OCI-LY7 (cell line): ENCODE results near the gene GOLGA3. TPM values are rescaled to one million over a fixed set of nuclear protein-coding genes. Genes with fewer than 3 reads are reported as not detected.

Experiments used
- BruUV-seq: library from RNA; stranded (reverse); fragments of 400-500 nt; replicated peaks from 2 replicates; lab custom pipeline; 2021; lab: Mats Ljungman, UMichigan
- CTCF ChIA-PET: fragments of 300-600 bp; sonication (Branson Sonifier 250); formaldehyde crosslinking; loops from one replicate; lab custom pipeline; 2022; ENCODE audit warnings: antibody characterized with exemption; ENCODE audit not compliant: unreplicated experiment; lab: Charles Lee
- POLR2A ChIA-PET: fragments of 300-600 bp; sonication (Branson Sonifier 250); formaldehyde crosslinking; loops from one replicate; lab custom pipeline; 2022; ENCODE audit warnings: antibody characterized with exemption; lab: Charles Lee
- DNase-seq: peaks from one replicate; pipeline ENCODE4 v3.0.0-alpha.2; 2015; ENCODE audit warnings: low spot score
- H2AFZ ChIP-seq: fragments of 200-600 bp; sonication (generic), shearing (Covaris generic); 2 replicates; pipeline ENCODE4 v1.6.1; 2014; ENCODE audit warnings: mild to moderate bottlenecking, antibody characterized with exemption, low read length, moderate library complexity
- H3K27ac ChIP-seq: fragments of 200-600 bp; sonication (generic); 2 replicates; pipeline ENCODE4 v1.5.1; 2014; ENCODE audit warnings: mixed run types, low read depth, mild to moderate bottlenecking, moderate library complexity, low read length, inconsistent platforms; ENCODE audit not compliant: poor library complexity, severe bottlenecking
- H3K36me3 ChIP-seq: fragments of 200-600 bp; sonication (generic); 2 replicates; pipeline ENCODE4 v1.6.1; 2014; ENCODE audit warnings: mild to moderate bottlenecking, antibody characterized with exemption, low read length, moderate library complexity, mixed read lengths; ENCODE audit not compliant: insufficient read depth
- H3K4me1 ChIP-seq: fragments of 200-600 bp; sonication (generic); 2 replicates; pipeline ENCODE4 v1.5.1; 2014; ENCODE audit warnings: mild to moderate bottlenecking, low read length; ENCODE audit not compliant: insufficient read depth, poor library complexity, severe bottlenecking
- H3K4me2 ChIP-seq: fragments of 200-600 bp; sonication (generic); 2 replicates; pipeline ENCODE4 v1.6.1; 2014; ENCODE audit warnings: mild to moderate bottlenecking, low read length
- H3K4me3 ChIP-seq: fragments of 200-600 bp; sonication (generic); 2 replicates; pipeline ENCODE4 v1.5.1; 2014; ENCODE audit warnings: mild to moderate bottlenecking, low read depth, low read length; ENCODE audit not compliant: poor library complexity, severe bottlenecking
- H3K79me2 ChIP-seq: fragments of 200-600 bp; sonication (generic); 2 replicates; pipeline ENCODE4 v1.6.1; 2016; ENCODE audit warnings: low read depth, mild to moderate bottlenecking, low read length, moderate library complexity, mixed read lengths; ENCODE audit not compliant: insufficient read depth
- H3K9me2 ChIP-seq: fragments of 200-600 bp; sonication (generic); 2 replicates; pipeline ENCODE4 v1.6.1; 2016; ENCODE audit warnings: mild to moderate bottlenecking, low read length, mixed read lengths; ENCODE audit not compliant: insufficient read depth
- H3K9me3 ChIP-seq: fragments of 200-600 bp; sonication (generic); 2 replicates; pipeline ENCODE4 v1.6.1; 2014; ENCODE audit warnings: mild to moderate bottlenecking, mixed run types, low read length, mixed read lengths
- H4K20me1 ChIP-seq: fragments of 200-600 bp; sonication (generic); 2 replicates; pipeline ENCODE4 v1.6.1; 2014; ENCODE audit warnings: mild to moderate bottlenecking, antibody characterized with exemption, low read length, moderate library complexity, mixed read lengths; ENCODE audit not compliant: insufficient read depth
- CTCF ChIP-seq: fragments of 200-600 bp; sonication (generic); conservative IDR thresholded peaks from 2 replicates; pipeline ENCODE4 v1.5.1; 2014; ENCODE audit warnings: mild to moderate bottlenecking, antibody characterized with exemption, low read length, moderate library complexity, mixed read lengths
- EZH2phosphoT487 ChIP-seq: fragments of 200-600 bp; sonication (generic); IDR thresholded peaks from 2 replicates; pipeline ENCODE4 v1.6.1; 2018; ENCODE audit warnings: low read depth, borderline replicate concordance, mild to moderate bottlenecking, mixed run types, antibody characterized with exemption, low read length, moderate library complexity, mixed read lengths
- intact Hi-C: fragments of 100-400 bp; cut with micrococcal nuclease; formaldehyde crosslinking; loops from one replicate; pipeline ENCODE4 v1.10.0; 2022; ENCODE audit not compliant: unreplicated experiment
- total RNA-seq, 2 experiments: library from RNA; depleted of rRNA in 1 of 2; stranded (reverse); fragments of >200 nt in 1 of 2; shearing (Covaris generic) in 1 of 2; gene quantifications; 2 replicates each; pipeline ENCODE4 v1.2.3, GENCODE V29; 2014 to 2022

The GOLGA3 gene
- total RNA-seq, 2 experiments from 2014 or later = 51.2 to 77.9 TPM

GRCh38 chr12:132825089-132825488 is 3.6 kb downstream of the GOLGA3 start:
- Histone ChIP-seq H3K4me1 (peaks cover 51% of the 10 kb centered on the region), H3K79me2 (peaks cover 61% of the 10 kb centered on the region), H3K4me3 (no peak overlapping the region), H3K36me3 (peaks cover 62% of the 10 kb centered on the region), H2AFZ (no peak overlapping the region), H3K4me2 (no peak overlapping the region), H3K9me3 (no peaks in the 10 kb centered on the region), H3K27ac (no peak overlapping the region), H4K20me1 (peaks cover 10% of the 10 kb centered on the region; the same call in 1 of the 2 replicates), H3K9me2 (no peaks in the 10 kb centered on the region)
- TF ChIP-seq EZH2phosphoT487 (no peak), CTCF (no peak)
- DNase-seq = no peak
- ChIA-PET CTCF (no interaction called here), POLR2A (no interaction called here)
- no TSS peak for BruUV-seq
- intact Hi-C loops = no loop called here

- Histone ChIP-seq H3K27ac (no peak overlapping the region), H3K4me3 (no peak overlapping the region), H3K4me2 (no peak overlapping the region), H4K20me1 (peaks cover 10% of the 10 kb centered on the region; the same call in 1 of the 2 replicates), H3K79me2 (peaks cover 62% of the 10 kb centered on the region), H2AFZ (no peak overlapping the region), H3K4me1 (peaks cover 54% of the 10 kb centered on the region), H3K9me3 (no peaks in the 10 kb centered on the region), H3K36me3 (peaks cover 70% of the 10 kb centered on the region), H3K9me2 (no peaks in the 10 kb centered on the region)
- CTCF ChIA-PET = no interaction called here
- intact Hi-C loops = loop anchor here (5.0 kb wide), 2 partner anchors 63 to 83 kb away; partner anchors contain the start of gene CHFR
- no TSS peak for BruUV-seq
- TF ChIP-seq EZH2phosphoT487 = no peak
- TF ChIP-seq CTCF = no peak
- POLR2A ChIA-PET = no interaction called here
- DNase-seq = no peak
Observed at GRCh38 chr12:132824053-132824452, 4.6 kb downstream of the GOLGA3 start.

- ChIA-PET CTCF (no interaction called here), POLR2A (no interaction called here)
- Histone ChIP-seq H3K4me1 (peaks cover 38% of the 10 kb centered on the region), H3K36me3 (peaks cover 73% of the 10 kb centered on the region), H3K79me2 (peaks cover 25% of the 10 kb centered on the region; the same call in 1 of the 2 replicates), H3K27ac (peak overlapping the region; percentile 97), H4K20me1 (no peaks in the 10 kb centered on the region), H3K4me3 (no peak overlapping the region), H2AFZ (no peak overlapping the region), H3K4me2 (no peak overlapping the region; the same call in 1 of the 2 replicates), H3K9me2 (no peaks in the 10 kb centered on the region), H3K9me3 (no peaks in the 10 kb centered on the region)
- TF ChIP-seq EZH2phosphoT487 = no peak
- no peak for TF ChIP-seq CTCF
- no peak for DNase-seq
- no TSS peak for BruUV-seq
- intact Hi-C loops = no loop called here
Observed at GRCh38 chr12:132818562-132818961, 10.1 kb downstream of the GOLGA3 start.
